ENCODE results near the gene CEP164.

- TF ChIP-seq POLR2A (IDR thresholded peaks at IDR 0.05) (no peak), CTCF (IDR thresholded peaks at IDR 0.05 in 4 of 5, conservative IDR thresholded peaks at IDR 0.05 in 1 of 5) (no peak)
Measured at GRCh38 chr11:117361432-117361831, 33.8 kb downstream of the CEP164 start.

Measured in gastrocnemius medialis (tissue), 4 donors.